Measurements from ENCODE around the gene SPRR2E.
"Not testable (repeated sequence)": the region's sequence is repeated elsewhere in the genome, so short reads cannot be mapped to it uniquely, and the experiment has no call there.

SPRR2E gene

GRCh38 chr1:153113416-153113815 is 19.1 kb upstream of the SPRR2E start, which contains the start of gene SPRR2F:
Gene SPRR2F (minus strand): TSS chr1:153113516. CDS start chr1:153112733, 783 bp downstream.
- Histone ChIP-seq H3K36me3 (replicated peaks; ENCODE audit: low read depth, low read length) (no peaks in the 10 kb centered on the region), H3K4me2 (ENCODE audit: low read length) (no peak within 1 kb of the TSS), H3K4me1 (ENCODE audit: low read length) (no peaks in the 10 kb centered on the region), H3K27ac (ENCODE audit: low read length) (no peak within 1 kb of the TSS), H3K9me3 (ENCODE audit: insufficient read depth, low read length) (no peaks in the 10 kb centered on the region), H3K4me3 (ENCODE audit: low read length) (no peak within 1 kb of the TSS), H3K27me3 (ENCODE audit: low read depth, low read length) (peaks cover 40% of the 10 kb centered on the region), H2AFZ (ENCODE audit: low read depth, low read length) (no peak within 1 kb of the TSS), H3K79me2 (ENCODE audit: low read length) (no peaks in the 10 kb centered on the region), H3K9ac (ENCODE audit: low read length) (no peak within 1 kb of the TSS), H4K20me1 (ENCODE audit: insufficient read depth, low read length) (no peaks in the 10 kb centered on the region)
- TF ChIP-seq EZH2phosphoT487 (IDR thresholded peaks at IDR 0.05; ENCODE audit: low read depth) (no peak), CTCF (IDR thresholded peaks at IDR 0.05; ENCODE audit: low read depth, low read length) (no peak)

- not testable (repeated sequence) for H3K27ac ChIP-seq (ENCODE audit: low read length); H2AFZ ChIP-seq (ENCODE audit: low read depth, low read length); H3K79me2 ChIP-seq (ENCODE audit: low read length); H3K36me3 ChIP-seq (replicated peaks; ENCODE audit: low read depth, low read length); H3K9me3 ChIP-seq (ENCODE audit: insufficient read depth, low read length); H4K20me1 ChIP-seq (ENCODE audit: insufficient read depth, low read length); H3K4me3 ChIP-seq (ENCODE audit: low read length); H3K4me1 ChIP-seq (ENCODE audit: low read length); H3K9ac ChIP-seq (ENCODE audit: low read length); H3K4me2 ChIP-seq (ENCODE audit: low read length)
- peaks cover 31% of the 10 kb centered on the region for H3K27me3 ChIP-seq (ENCODE audit: low read depth, low read length)
Observed at GRCh38 chr1:153112454-153112853, 18.1 kb upstream of the SPRR2E start.

- H3K4me3 ChIP-seq (ENCODE audit: low read length), result no peak overlapping the region
- no peaks in the 10 kb centered on the region for H3K79me2 ChIP-seq (ENCODE audit: low read length)
- no peaks in the 10 kb centered on the region for H3K9me3 ChIP-seq (ENCODE audit: insufficient read depth, low read length)
- peaks cover 30% of the 10 kb centered on the region for H3K27me3 ChIP-seq (ENCODE audit: low read depth, low read length)
- H3K27ac ChIP-seq (ENCODE audit: low read length), result no peak overlapping the region
- TF ChIP-seq CTCF (IDR thresholded peaks at IDR 0.05; ENCODE audit: low read depth, low read length) (no peak), EZH2phosphoT487 (IDR thresholded peaks at IDR 0.05; ENCODE audit: low read depth) (no peak)
- no peaks in the 10 kb centered on the region for H4K20me1 ChIP-seq (ENCODE audit: insufficient read depth, low read length)
- no peaks in the 10 kb centered on the region for H3K4me1 ChIP-seq (ENCODE audit: low read length)
- no peak overlapping the region for H3K4me2 ChIP-seq (ENCODE audit: low read length)
- H3K36me3 ChIP-seq (replicated peaks; ENCODE audit: low read depth, low read length), result no peaks in the 10 kb centered on the region
- no peak overlapping the region for H2AFZ ChIP-seq (ENCODE audit: low read depth, low read length)
- H3K9ac ChIP-seq (ENCODE audit: low read length), result no peak overlapping the region
Observed at GRCh38 chr1:153100245-153100644, 5.9 kb upstream of the SPRR2E start.

DNA sequence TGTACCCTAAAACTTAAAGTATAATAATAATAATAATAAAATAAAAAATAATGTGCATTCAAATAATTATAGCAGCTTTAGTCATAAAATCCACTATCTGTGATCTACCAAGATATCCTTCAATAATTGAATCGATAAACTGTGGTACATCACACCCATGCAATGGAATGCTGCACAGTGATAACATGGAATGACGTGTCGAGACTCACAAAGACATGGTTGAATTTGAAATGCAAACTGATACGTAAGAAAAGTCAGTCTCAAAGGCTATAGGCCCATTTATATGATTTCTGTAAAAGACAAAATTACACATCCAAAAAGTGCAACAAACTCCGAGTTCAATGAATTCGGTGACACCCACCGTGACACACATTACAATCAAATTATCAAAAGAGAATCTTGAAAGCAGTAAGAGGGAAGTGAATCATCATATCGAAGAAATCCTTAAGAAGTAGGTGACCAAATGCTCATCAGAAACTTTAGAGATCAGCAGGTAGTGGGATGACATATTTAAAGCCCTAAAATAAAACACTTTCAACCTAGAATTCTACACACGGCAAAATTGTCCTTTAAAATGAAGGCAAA is 5.2 kb upstream of the SPRR2E start:
- H3K27me3 ChIP-seq (ENCODE audit: low read depth, low read length), result peaks cover 24% of the 10 kb centered on the region
- no peak overlapping the region for H2AFZ ChIP-seq (ENCODE audit: low read depth, low read length)
- H4K20me1 ChIP-seq (ENCODE audit: insufficient read depth, low read length), result no peaks in the 10 kb centered on the region
- no peaks in the 10 kb centered on the region for H3K79me2 ChIP-seq (ENCODE audit: low read length)
- no peak overlapping the region for H3K9ac ChIP-seq (ENCODE audit: low read length)
- no peaks in the 10 kb centered on the region for H3K36me3 ChIP-seq (replicated peaks; ENCODE audit: low read depth, low read length)
- no peak overlapping the region for H3K4me3 ChIP-seq (ENCODE audit: low read length)
- no peaks in the 10 kb centered on the region for H3K4me1 ChIP-seq (ENCODE audit: low read length)
- H3K27ac ChIP-seq (ENCODE audit: low read length), result no peak overlapping the region
- no peak overlapping the region for H3K4me2 ChIP-seq (ENCODE audit: low read length)
- no peaks in the 10 kb centered on the region for H3K9me3 ChIP-seq (ENCODE audit: insufficient read depth, low read length)
- TF ChIP-seq CTCF (IDR thresholded peaks at IDR 0.05; ENCODE audit: low read depth, low read length) (no peak), EZH2phosphoT487 (IDR thresholded peaks at IDR 0.05; ENCODE audit: low read depth) (no peak)

All from OCI-LY3 (cell line).